ENCODE measurements around the gene LEPROT. TPM values are rescaled to one million over a fixed set of nuclear protein-coding genes. Genes with fewer than 3 reads are reported as not detected.

Gene LEPROT
- total RNA-seq, 3 donors from 2014 or later = 56.4 to 74.8 (median 56.6) TPM

DNA sequence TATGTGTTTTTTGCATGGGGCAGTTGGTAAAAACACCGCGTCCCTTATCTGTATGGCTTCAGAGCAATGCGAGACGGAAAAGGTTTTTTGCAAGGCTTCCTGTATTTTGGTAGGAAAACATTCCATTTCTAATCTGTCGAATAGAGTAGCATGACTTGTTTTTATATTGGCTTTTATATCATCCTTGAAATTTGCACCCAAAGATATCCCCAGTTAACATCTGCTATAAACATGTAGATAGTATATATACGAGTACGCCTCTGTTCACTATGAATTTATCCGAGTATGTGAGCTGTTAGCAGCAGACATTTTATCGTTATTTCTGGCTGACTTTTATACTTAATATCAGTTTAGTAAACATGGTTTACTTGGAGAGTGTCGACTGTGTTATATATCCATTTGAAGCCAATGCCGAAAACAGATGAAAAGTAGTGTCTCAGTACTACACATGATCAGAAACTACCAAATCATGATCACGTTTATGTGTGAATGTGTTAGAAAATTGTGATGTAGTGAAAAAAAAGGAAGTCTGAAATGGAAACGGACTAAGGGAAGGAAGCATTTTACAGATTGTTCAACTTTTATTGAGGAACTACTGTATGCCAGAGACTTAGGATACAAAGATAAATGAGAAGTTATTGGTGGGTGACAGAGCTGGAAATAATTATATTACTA, 1.0 kb downstream of the LEPROT start:
- ATAC-seq (no peak), DNase-seq (no peak)
- Histone ChIP-seq H3K4me1 (ENCODE audit: low read depth) (peaks cover 7% of the 10 kb centered on the region), H3K4me3 (peak overlapping the region; percentile 58), H3K9me3 (no peaks in the 10 kb centered on the region), H3K36me3 (ENCODE audit: low read depth) (no peaks in the 10 kb centered on the region)
- intact Hi-C loops (cut with DNase I, micrococcal nuclease) = no loop called here
- TF ChIP-seq, protein P1, sequence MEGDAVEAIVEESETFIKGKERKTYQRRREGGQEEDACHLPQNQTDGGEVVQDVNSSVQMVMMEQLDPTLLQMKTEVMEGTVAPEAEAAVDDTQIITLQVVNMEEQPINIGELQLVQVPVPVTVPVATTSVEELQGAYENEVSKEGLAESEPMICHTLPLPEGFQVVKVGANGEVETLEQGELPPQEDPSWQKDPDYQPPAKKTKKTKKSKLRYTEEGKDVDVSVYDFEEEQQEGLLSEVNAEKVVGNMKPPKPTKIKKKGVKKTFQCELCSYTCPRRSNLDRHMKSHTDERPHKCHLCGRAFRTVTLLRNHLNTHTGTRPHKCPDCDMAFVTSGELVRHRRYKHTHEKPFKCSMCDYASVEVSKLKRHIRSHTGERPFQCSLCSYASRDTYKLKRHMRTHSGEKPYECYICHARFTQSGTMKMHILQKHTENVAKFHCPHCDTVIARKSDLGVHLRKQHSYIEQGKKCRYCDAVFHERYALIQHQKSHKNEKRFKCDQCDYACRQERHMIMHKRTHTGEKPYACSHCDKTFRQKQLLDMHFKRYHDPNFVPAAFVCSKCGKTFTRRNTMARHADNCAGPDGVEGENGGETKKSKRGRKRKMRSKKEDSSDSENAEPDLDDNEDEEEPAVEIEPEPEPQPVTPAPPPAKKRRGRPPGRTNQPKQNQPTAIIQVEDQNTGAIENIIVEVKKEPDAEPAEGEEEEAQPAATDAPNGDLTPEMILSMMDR (IDR thresholded peaks at IDR 0.05) = no peak

DNA sequence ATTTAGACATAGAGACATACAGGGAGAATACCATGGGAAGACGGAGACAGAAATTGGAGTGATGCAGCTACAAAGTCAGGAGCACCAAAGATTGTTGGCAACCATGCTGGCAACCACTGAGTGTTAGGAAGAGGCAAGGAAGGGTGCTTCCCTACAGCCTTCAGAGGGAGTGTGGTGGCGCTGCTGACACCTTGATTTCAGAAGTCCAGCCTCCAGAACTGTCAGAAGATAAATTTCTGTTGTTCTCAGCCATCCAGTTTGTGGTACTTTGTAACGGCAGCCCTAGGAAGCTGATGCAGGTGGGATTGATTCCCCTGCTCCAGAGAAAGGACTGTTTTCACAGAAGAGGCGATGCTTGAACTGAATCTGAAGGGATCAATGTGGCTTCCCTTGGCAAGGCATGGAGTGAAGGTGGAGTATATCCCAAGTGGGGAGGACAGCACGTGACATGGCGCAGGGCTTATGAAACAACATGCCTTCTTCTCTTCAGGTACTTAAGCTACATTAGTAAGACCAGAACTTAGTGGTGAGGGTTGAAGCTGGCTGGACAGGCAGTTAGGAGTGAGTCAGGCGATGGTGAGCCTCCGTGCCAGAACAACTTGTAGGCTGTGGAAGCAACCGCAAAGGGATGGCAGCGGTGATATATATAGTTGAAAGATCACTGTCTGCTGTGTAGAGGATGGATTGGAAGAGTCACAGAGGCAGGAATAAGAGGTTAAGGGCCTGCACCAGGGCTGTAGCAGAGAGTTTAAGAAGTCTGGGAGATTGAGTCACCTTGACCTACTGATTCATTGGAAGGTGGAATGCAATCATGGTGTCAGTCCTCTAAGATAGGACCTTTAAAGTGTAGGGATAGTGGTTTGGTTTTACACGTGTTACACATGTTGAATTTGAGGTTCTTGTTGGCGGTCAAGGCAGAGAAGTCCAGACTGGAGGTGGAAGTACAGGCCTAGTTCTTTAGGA, 2.1 kb downstream of the LEPROT start:
- peaks cover 7% of the 10 kb centered on the region for H3K4me1 ChIP-seq (ENCODE audit: low read depth)
- no peak for ATAC-seq
- peak in 1 of 3 donors; percentile 3 for DNase-seq
- H3K4me3 ChIP-seq = no peak overlapping the region
- no peaks in the 10 kb centered on the region for H3K36me3 ChIP-seq (ENCODE audit: low read depth)
- intact Hi-C loops (cut with DNase I, micrococcal nuclease) = no loop called here
- TF ChIP-seq, protein P1 (IDR thresholded peaks at IDR 0.05) = no peak
- H3K9me3 ChIP-seq = no peaks in the 10 kb centered on the region

DNA sequence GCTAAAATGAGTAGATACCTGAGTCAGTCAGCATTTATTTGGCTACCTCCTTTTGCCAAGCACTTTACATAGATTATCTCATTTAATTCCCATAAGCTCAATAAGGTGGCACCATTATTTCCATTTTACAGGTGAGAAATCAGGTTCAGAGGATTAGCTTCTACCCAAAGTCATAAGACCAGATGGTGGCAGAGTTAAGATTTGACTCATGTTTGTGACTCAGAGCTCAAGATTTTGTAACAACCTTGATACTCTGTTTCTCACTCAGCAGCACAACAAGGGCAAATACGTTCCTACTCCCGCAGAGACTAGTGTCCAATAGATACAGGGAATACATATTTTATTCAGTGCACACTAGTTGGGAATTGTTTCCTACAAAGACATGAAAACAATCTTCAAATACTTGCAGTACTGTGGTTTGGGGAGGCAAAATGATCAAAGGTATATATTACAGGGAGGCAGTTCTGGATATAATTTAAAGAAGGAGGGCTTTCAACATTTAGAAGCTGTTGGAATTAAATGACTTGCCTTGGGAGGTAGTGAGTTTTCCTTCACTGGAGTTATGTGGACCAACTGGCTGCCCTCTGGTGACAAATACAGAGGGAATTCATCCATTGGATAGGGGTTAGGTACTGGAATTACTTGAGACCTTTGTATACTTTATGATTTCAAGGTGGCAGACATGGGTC, 3.6 kb downstream of the LEPROT start:
- H3K4me1 ChIP-seq (ENCODE audit: low read depth) = peaks cover 7% of the 10 kb centered on the region
- H3K36me3 ChIP-seq (ENCODE audit: low read depth) = no peaks in the 10 kb centered on the region
- H3K9me3 ChIP-seq = no peaks in the 10 kb centered on the region
- intact Hi-C loops (cut with DNase I, micrococcal nuclease) = no loop called here
- ATAC-seq (no peak), DNase-seq (no peak)
- TF ChIP-seq, protein P1 (IDR thresholded peaks at IDR 0.05) = no peak
- H3K4me3 ChIP-seq = no peak overlapping the region

DNA sequence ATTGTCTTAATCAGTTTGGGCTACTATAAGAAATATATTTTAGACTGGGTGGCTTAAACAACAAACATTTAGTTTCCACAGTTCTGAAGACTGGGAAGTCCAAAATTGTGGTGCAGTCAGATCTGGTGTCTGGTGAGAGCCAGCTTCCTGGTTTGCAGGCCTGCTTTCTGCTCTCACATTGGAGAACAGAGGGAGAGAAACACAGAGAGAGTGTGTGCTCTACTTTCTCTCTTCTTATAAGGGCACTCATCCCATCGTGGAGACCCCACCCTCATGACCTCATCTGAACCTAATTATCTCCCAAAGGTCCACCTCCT, 4.1 kb downstream of the LEPROT start:
- H3K4me1 ChIP-seq (ENCODE audit: low read depth) = peaks cover 7% of the 10 kb centered on the region
- no peak overlapping the region for H3K4me3 ChIP-seq
- no peak for DNase-seq
- no peak for ATAC-seq
- TF ChIP-seq, protein P1 (IDR thresholded peaks at IDR 0.05) = no peak
- no peaks in the 10 kb centered on the region for H3K36me3 ChIP-seq (ENCODE audit: low read depth)
- no peaks in the 10 kb centered on the region for H3K9me3 ChIP-seq
- intact Hi-C loops (cut with DNase I, micrococcal nuclease) = no loop called here

DNA sequence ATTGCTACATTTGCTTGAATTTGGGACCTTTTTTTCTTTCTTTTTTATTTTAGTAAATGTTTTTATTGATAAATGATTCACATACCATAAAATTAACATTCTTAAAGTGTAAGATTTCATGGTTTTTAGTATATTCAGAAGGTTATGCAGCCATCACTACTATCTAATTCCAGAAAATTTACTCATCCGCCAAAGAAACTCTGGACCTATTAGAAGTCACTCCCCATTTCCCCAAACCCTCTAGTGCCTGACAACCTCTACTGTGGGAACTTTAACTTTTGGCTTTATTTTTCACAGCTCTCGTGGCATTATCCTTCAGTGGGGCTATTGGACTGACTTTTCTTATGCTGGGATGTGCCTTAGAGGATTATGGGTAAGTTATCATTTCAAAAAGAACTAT, 4.5 kb downstream of the LEPROT start:
- peaks cover 7% of the 10 kb centered on the region for H3K4me1 ChIP-seq (ENCODE audit: low read depth)
- TF ChIP-seq, protein P1 (IDR thresholded peaks at IDR 0.05) = no peak
- no peak for ATAC-seq
- H3K4me3 ChIP-seq = no peak overlapping the region
- no peaks in the 10 kb centered on the region for H3K36me3 ChIP-seq (ENCODE audit: low read depth)
- intact Hi-C loops (cut with DNase I, micrococcal nuclease) = no loop called here
- H3K9me3 ChIP-seq = no peaks in the 10 kb centered on the region
- DNase-seq = no peak

Data from mucosa of descending colon (tissue), 3 donors.